A549 (cell line): ENCODE data around the gene PRRX2.

Experiments used
- BCL3 ChIP-seq: fragments of >200 bp; sonication (Bioruptor Twin); formaldehyde crosslinking; IDR thresholded peaks from 3 replicates; pipeline ENCODE4 v1.6.1; 2016
- CTCF ChIP-seq: fragments of >200 bp; sonication (Bioruptor Twin); formaldehyde crosslinking; IDR thresholded peaks from 3 replicates; pipeline ENCODE4 v1.5.1; 2016
- PHF8 ChIP-seq: fragments of 200-600 bp; sonication (generic); IDR thresholded peaks from 2 replicates; pipeline ENCODE4 v1.6.1; 2016; ENCODE audit warnings: low read depth, mild to moderate bottlenecking, antibody characterized with exemption, moderate library complexity, borderline replicate concordance
- RFX5 ChIP-seq: fragments of 450-650 bp; IDR thresholded peaks from 2 replicates; pipeline ENCODE4 v1.7.1; 2014; ENCODE audit warnings: antibody characterized with exemption, mild to moderate bottlenecking, moderate library complexity
- TF ChIP-seq, protein P1 (sequence below): fragments of 450-650 bp; IDR thresholded peaks from 2 replicates; pipeline ENCODE4 v1.6.1; 2014; ENCODE audit warnings: antibody characterized with exemption

GRCh38 chr9:129665814-129666520 lies 520 bp downstream of the PRRX2 start:
- TF ChIP-seq BCL3 (no peak), CTCF (no peak), RFX5 (no peak), PHF8 (no peak)
- TF ChIP-seq, protein P1, sequence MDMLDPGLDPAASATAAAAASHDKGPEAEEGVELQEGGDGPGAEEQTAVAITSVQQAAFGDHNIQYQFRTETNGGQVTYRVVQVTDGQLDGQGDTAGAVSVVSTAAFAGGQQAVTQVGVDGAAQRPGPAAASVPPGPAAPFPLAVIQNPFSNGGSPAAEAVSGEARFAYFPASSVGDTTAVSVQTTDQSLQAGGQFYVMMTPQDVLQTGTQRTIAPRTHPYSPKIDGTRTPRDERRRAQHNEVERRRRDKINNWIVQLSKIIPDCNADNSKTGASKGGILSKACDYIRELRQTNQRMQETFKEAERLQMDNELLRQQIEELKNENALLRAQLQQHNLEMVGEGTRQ = no peak
